ACC112 (cell line): ENCODE results near the gene CMA1.
"Not testable (repeated sequence)": the region's sequence is repeated elsewhere in the genome, so short reads cannot be mapped to it uniquely, and the experiment has no call there.

Source experiments
- H2AFZ ChIP-seq: fragments of 200-600 bp; sonication (generic); one replicate; pipeline ENCODE4 v1.6.0; 2017; ENCODE audit warnings: antibody characterized with exemption, low read length; ENCODE audit not compliant: unreplicated experiment
- H3K27ac ChIP-seq: fragments of 200-600 bp; sonication (generic); 2 replicates; pipeline ENCODE4 v1.5.1; 2014; ENCODE audit warnings: low read depth, mild to moderate bottlenecking, antibody characterized with exemption, low read length, moderate library complexity
- H3K27me3 ChIP-seq: fragments of 200-600 bp; sonication (generic); 2 replicates; pipeline ENCODE4 v1.6.1; 2014; ENCODE audit warnings: mild to moderate bottlenecking, antibody characterized with exemption, low read length, moderate library complexity, mixed read lengths; ENCODE audit not compliant: insufficient read depth
- H3K36me3 ChIP-seq: fragments of 200-600 bp; sonication (generic); 2 replicates; pipeline ENCODE4 v1.6.1; 2016; ENCODE audit warnings: mild to moderate bottlenecking, antibody characterized with exemption, low read length, moderate library complexity, mixed read lengths; ENCODE audit not compliant: insufficient read depth
- H3K4me1 ChIP-seq: fragments of 200-600 bp; sonication (generic); one replicate; pipeline ENCODE4 v1.6.1; 2016; ENCODE audit warnings: low read length, mixed read lengths; ENCODE audit not compliant: insufficient read depth, unreplicated experiment, control insufficient read depth
- H3K4me3 ChIP-seq: fragments of 200-600 bp; sonication (generic); 2 replicates; pipeline ENCODE4 v1.5.1; 2014; ENCODE audit warnings: mild to moderate bottlenecking, low read depth, low read length
- H3K79me2 ChIP-seq: fragments of 200-600 bp; sonication (generic); one replicate; pipeline ENCODE4 v1.6.0; 2016; ENCODE audit warnings: low read length; ENCODE audit not compliant: control insufficient read depth, unreplicated experiment, insufficient read depth

Gene CMA1, protein sequence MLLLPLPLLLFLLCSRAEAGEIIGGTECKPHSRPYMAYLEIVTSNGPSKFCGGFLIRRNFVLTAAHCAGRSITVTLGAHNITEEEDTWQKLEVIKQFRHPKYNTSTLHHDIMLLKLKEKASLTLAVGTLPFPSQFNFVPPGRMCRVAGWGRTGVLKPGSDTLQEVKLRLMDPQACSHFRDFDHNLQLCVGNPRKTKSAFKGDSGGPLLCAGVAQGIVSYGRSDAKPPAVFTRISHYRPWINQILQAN

DNA sequence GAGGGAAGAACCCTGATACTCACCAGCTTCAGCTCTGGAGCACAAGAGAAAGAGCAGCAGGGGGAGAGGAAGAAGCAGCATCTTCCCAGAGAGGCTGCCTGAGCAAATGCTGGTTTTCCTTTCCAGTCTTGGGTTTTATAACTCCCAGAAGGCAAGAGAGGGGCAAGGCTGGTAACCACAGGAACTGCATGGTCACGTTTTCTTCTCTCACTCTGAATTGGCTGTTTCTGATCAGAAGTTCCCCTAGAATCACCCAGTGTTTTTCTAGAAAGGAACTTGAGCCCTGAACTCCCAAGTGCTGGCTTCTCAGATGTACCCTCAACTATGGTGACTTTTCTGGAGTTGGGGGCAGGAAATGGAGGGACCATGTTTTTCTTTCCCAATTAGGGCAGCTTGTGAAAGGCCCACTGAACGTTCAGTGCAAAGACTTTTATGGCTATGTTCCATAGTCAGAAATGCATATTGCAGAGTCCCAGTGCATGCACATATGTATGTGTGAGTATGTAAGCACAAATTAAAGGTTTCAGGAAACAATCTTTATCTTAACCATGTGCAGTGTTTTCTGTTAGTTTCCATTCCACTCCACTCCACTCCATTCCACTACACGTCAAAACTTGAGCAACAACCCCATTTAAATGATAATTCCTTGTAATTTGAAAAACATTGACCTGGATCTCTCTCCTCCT is at the start of gene CMA1:
CMA1 (minus strand) TSS at position 111 of the 686 bp plus-strand sequence; CDS start at position 81, 30 bp downstream.
- no peaks in the 10 kb centered on the region for H3K36me3 ChIP-seq
- H2AFZ ChIP-seq: no peak within 1 kb of the TSS
- H3K27me3 ChIP-seq: peaks cover 14% of the 10 kb centered on the region
- no peaks in the 10 kb centered on the region for H3K79me2 ChIP-seq
- no peak within 1 kb of the TSS for H3K4me3 ChIP-seq
- H3K27ac ChIP-seq: no peak within 1 kb of the TSS
- H3K4me1 ChIP-seq: no peaks in the 10 kb centered on the region

GRCh38 chr14:24556756-24557155 is 48.7 kb upstream of the CMA1 start:
- Histone ChIP-seq H3K27ac (no peak overlapping the region), H3K27me3 (no peaks in the 10 kb centered on the region), H2AFZ (no peak overlapping the region)

DNA sequence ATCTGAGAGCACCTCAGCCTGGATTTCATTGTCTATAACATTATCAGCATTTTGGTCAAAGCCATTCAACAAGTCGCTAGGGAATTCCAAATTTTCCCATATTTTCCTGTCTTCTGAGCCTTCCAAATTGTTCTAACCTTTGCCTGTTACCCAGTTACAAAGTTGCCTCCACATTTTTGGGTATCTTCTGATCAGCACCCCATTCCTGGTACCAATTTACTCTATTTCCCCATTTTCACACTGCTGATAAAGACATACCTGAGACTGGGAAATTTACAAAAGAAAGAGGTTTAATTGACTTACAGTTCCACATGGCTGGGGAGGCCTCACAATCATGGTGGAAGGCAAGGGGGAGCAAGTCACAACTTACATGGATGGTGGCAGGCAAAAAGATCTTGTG is 41.0 kb upstream of the CMA1 start:
- not testable (repeated sequence) for H3K27ac ChIP-seq, H3K36me3 ChIP-seq, H3K4me3 ChIP-seq, H3K79me2 ChIP-seq, H2AFZ ChIP-seq, H3K4me1 ChIP-seq, H3K27me3 ChIP-seq

More at GRCh38 chr14:24556756-24557155, 48.7 kb upstream of the CMA1 start:
- Histone ChIP-seq H3K4me1 (peaks cover 7% of the 10 kb centered on the region), H3K79me2 (no peaks in the 10 kb centered on the region), H3K4me3 (no peak overlapping the region), H3K36me3 (no peaks in the 10 kb centered on the region)

DNA sequence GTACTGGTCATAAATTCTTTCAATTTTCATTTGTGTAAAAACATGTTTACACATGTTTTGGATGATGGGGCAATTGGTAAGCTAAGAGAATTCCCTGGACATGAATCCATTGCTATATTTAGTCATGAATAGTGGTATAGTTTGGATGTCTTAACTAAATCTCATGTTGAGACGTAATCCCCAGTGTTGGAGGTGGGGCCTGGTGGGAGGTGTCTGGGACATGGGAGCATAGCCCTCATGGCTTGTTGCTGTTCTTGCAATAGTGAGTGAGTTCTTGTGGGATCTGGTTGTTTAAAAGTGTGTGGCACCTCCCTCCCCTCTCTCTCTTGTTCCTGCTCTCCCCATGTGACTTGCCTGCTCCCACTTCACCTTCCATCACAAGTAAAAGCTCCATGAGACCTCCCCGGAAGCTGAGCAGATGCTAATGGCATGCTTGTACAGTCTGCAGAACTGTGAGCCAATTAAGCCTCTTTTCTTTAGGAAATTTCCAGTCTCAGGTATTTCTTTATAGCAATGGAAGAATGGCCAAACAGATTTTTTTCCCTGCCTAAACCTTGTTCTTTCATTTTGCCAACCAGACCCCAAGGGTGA is 34.4 kb upstream of the CMA1 start:
- Histone ChIP-seq H3K79me2 (no peaks in the 10 kb centered on the region), H3K27ac (no peak overlapping the region), H3K36me3 (no peaks in the 10 kb centered on the region), H3K27me3 (no peaks in the 10 kb centered on the region), H3K4me1 (no peaks in the 10 kb centered on the region), H3K4me3 (no peak overlapping the region), H2AFZ (no peak overlapping the region)

GRCh38 chr14:24535737-24536136 is 27.7 kb upstream of the CMA1 start:
- Histone ChIP-seq H3K79me2 (no peaks in the 10 kb centered on the region), H3K27ac (no peak overlapping the region), H3K36me3 (no peaks in the 10 kb centered on the region), H2AFZ (no peak overlapping the region), H3K4me1 (no peaks in the 10 kb centered on the region), H3K27me3 (no peaks in the 10 kb centered on the region), H3K4me3 (no peak overlapping the region)

DNA sequence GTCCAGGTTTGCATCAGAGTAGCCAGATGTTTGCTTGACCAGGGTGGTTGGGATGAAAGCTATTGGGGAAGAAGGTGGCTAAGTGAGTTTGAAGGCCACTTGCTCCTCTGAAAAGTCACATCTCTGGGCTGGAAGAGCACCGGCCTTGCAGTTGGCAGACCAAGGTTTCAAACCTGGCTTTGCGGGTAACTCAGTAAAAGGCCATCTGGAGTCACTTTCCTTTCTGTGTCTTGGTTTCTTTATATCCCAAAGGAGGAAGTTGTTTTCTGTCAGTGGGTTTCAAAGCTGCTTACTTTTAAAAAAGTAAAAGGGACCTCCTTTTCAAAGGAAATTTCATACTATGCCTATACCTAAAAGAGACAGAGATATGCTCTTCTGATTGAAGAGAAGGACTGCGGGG is 26.2 kb upstream of the CMA1 start:
- Histone ChIP-seq H3K79me2 (no peaks in the 10 kb centered on the region), H3K27me3 (no peaks in the 10 kb centered on the region), H3K27ac (no peak overlapping the region), H3K4me3 (no peak overlapping the region), H3K36me3 (no peaks in the 10 kb centered on the region), H3K4me1 (no peaks in the 10 kb centered on the region), H2AFZ (no peak overlapping the region)

DNA sequence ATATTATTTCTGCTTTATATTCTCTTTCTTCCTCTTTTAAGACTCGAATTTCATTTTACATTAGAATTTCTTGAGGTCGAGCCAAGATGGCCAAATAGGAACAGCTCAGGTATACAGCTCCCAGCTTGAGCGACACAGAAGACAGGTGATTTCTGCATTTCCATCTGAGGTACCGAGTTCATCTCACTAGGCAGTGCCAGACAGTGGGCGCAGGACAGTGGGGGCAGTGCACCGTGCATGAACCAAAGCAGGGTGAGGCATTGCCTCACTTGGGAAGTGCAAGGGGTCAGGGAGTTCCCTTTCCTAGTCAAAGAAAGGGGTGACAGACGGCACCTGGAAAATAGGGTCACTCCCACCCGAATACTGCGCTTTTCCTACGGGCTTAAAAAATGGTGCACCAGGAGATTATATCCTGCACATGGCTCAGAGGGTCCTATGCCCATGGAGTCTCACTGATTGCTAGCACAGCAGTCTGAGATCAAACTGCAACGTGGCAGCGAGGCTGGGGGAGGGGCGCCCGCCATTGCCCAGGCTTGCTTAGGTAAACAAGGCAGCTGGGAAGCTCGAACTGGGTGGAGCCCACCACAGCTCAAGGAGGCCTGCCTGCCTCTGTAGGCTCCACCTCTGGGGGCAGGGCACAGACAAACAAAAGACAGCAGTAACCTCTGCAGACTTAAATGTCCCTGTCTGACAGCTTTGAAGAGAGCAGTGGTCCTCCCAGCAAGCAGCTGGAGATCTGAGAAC is 18.0 kb upstream of the CMA1 start:
- H3K27ac ChIP-seq, H2AFZ ChIP-seq, H3K79me2 ChIP-seq, H3K4me1 ChIP-seq, H3K4me3 ChIP-seq, H3K36me3 ChIP-seq: not testable (repeated sequence)
- H3K27me3 ChIP-seq: peaks cover 14% of the 10 kb centered on the region; the same call in 1 of the 2 replicates

DNA sequence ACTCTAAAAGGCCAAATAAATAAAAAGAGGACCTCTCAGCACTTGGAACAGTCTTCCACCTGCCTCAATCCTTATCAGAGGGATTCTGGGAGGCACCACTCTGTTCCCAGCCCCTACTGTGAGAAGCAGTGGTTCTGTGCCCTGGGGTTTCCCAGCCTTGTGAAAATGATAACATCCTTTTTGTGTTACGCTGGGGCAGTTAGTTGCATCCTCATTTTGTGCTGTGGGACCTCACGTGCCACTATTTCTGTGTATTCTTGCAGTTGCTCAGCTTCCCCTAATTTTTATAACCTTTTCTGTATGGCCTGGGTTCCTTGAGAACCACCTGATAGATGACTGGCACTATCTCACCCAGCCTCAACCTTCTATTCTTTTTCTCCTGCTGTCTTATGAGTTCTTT is 10.8 kb upstream of the CMA1 start:
- Histone ChIP-seq H3K79me2 (no peaks in the 10 kb centered on the region), H3K27ac (no peak overlapping the region), H3K27me3 (peaks cover 10% of the 10 kb centered on the region; the same call in 1 of the 2 replicates), H3K4me1 (no peaks in the 10 kb centered on the region), H3K4me3 (no peak overlapping the region), H2AFZ (no peak overlapping the region), H3K36me3 (no peaks in the 10 kb centered on the region)

DNA sequence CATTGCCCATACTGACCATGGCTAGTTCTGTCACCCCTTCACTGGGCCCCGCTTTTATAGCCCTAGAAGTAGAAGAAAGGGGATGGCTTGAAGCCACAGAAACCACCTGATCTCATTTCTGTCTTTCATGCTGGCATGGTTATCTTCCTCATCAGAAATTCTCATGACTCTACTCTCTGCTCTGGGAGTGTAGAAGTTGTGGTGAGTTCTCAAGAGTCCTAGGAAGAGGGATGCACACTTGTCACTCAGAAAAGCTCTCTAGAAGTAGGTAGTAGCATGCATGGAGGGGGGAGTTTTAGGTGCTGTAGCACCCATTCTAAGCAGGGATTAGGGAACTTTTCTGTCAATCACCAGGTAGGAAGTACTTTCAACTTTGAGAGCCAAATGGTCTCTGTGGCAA is 6.1 kb upstream of the CMA1 start:
- Histone ChIP-seq H3K4me3 (no peak overlapping the region), H3K27ac (no peak overlapping the region), H3K4me1 (no peaks in the 10 kb centered on the region), H3K79me2 (no peaks in the 10 kb centered on the region), H3K27me3 (peaks cover 8% of the 10 kb centered on the region; the same call in 1 of the 2 replicates), H2AFZ (no peak overlapping the region), H3K36me3 (no peaks in the 10 kb centered on the region)

DNA sequence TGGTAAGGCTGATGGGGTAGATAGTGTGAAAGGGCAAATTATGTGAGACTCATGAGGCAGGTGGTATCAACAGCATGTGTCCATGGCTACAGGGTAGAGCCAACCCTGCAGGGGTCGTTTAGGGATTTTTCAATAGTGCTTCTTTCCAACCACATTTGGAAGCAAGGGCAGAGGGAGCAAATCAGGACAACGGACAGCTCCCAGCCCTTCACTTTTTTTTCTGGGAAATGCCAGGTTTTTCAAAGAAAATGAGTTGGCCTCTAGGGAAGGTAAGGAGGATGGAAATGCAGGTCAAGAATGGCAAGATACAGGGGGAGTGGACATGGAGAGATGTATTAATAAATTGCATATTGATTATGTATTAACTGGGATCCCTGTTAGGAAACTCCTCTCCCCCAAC is 4.9 kb upstream of the CMA1 start:
- Histone ChIP-seq H3K4me1 (no peaks in the 10 kb centered on the region), H2AFZ (no peak overlapping the region), H3K27me3 (peaks cover 14% of the 10 kb centered on the region), H3K27ac (no peak overlapping the region), H3K36me3 (no peaks in the 10 kb centered on the region), H3K4me3 (no peak overlapping the region), H3K79me2 (no peaks in the 10 kb centered on the region)
